ENCODE data around the gene KCND1. TPM values are rescaled to one million over a fixed set of nuclear protein-coding genes. Genes with fewer than 3 reads are reported as not detected.

KCND1 gene
- polyA plus RNA-seq, 1 experiment: 1.2 TPM

DNA sequence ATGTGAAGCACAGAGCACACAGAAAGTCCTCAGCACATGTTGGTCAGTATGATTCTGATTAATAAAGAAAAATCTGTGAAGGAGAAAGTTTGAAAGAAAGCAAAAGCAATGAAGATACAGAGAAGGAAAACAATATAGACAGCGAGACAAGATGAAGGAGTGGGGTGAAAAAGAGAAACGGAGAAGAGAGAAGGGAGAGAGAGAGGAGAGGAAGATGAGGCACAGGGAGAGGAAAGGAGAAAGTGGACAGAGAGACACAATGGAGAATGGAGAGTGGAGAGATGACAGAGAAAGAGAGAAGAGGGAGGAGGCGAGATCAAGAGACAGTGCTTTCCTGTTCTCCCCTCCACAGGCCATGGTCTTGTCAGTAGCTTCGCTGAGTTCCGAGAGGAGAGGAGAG, 3.9 kb upstream of the KCND1 start:
- Histone ChIP-seq H3K9me3 (ENCODE audit: control insufficient read depth, insufficient read depth, low read length) (no peaks in the 10 kb centered on the region), H3K27me3 (ENCODE audit: control insufficient read depth, insufficient read depth, low read length) (no peaks in the 10 kb centered on the region), H3K27ac (ENCODE audit: low read depth, low read length) (no peak overlapping the region), H3K4me3 (ENCODE audit: low read depth, low read length) (no peak overlapping the region)
- CTCF ChIA-PET: no interaction called here
- POLR2A ChIA-PET: interaction anchor here (0.6 kb wide), 1 partner anchor 24 kb away, joined by 3 read pairs; no protein-coding TSS in a partner anchor
- TF ChIP-seq, protein P1, sequence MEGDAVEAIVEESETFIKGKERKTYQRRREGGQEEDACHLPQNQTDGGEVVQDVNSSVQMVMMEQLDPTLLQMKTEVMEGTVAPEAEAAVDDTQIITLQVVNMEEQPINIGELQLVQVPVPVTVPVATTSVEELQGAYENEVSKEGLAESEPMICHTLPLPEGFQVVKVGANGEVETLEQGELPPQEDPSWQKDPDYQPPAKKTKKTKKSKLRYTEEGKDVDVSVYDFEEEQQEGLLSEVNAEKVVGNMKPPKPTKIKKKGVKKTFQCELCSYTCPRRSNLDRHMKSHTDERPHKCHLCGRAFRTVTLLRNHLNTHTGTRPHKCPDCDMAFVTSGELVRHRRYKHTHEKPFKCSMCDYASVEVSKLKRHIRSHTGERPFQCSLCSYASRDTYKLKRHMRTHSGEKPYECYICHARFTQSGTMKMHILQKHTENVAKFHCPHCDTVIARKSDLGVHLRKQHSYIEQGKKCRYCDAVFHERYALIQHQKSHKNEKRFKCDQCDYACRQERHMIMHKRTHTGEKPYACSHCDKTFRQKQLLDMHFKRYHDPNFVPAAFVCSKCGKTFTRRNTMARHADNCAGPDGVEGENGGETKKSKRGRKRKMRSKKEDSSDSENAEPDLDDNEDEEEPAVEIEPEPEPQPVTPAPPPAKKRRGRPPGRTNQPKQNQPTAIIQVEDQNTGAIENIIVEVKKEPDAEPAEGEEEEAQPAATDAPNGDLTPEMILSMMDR (IDR thresholded peaks at IDR 0.05; ENCODE audit: low read depth, low read length): no peak
- DNase-seq (ENCODE audit: low read depth, low spot score): no peak

DNA sequence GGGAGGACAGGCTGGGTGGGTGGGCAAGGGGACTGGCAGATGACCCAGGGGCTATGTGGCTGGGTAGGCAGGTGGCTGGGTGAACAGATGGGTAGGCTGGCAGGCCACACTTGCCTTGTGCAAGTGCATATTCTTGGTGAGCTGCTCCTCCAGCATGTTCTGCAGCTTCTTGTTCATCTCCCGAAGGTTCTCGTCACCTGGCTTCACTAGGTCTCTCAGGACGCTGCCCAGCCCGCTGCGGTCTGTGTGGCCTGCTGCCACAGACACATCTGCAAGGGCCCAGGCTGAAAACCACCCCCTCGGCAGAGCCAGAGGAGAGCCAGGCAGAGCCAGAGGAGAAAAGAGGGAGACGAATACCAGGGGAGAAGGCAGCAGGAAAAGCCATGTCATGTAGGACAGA, 3.4 kb upstream of the KCND1 start:
- Histone ChIP-seq H3K27ac (ENCODE audit: low read depth, low read length) (no peak overlapping the region), H3K4me3 (ENCODE audit: low read depth, low read length) (no peak overlapping the region), H3K9me3 (ENCODE audit: control insufficient read depth, insufficient read depth, low read length) (no peaks in the 10 kb centered on the region), H3K27me3 (ENCODE audit: control insufficient read depth, insufficient read depth, low read length) (no peaks in the 10 kb centered on the region)
- TF ChIP-seq, protein P1 (IDR thresholded peaks at IDR 0.05; ENCODE audit: low read depth, low read length): no peak
- ChIA-PET POLR2A (no interaction called here), CTCF (no interaction called here)
- no peak for DNase-seq (ENCODE audit: low read depth, low spot score)

DNA sequence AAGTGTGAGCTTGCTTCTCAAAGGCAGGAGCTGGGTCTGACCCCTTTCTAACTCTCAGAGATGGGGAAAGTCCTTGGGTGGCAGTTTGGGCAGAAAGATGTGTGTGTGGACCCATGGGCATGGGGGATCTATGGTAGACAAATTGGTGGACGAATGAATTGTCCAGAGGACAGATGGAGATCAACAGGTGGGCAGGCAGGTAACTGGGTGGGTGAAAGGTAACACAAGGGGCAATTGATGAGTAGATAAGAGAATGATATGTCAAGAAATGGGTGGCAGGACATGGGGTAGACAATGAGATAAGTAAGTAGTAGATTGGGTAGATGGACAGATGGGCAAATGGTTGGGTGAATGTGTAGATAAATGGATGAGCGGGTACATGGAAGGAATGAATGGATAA, 2.9 kb upstream of the KCND1 start:
- ChIA-PET CTCF (no interaction called here), POLR2A (no interaction called here)
- Histone ChIP-seq H3K27ac (ENCODE audit: low read depth, low read length) (no peak overlapping the region), H3K4me3 (ENCODE audit: low read depth, low read length) (no peak overlapping the region), H3K9me3 (ENCODE audit: control insufficient read depth, insufficient read depth, low read length) (no peaks in the 10 kb centered on the region; the same call in 1 of the 2 replicates), H3K27me3 (ENCODE audit: control insufficient read depth, insufficient read depth, low read length) (no peaks in the 10 kb centered on the region)
- TF ChIP-seq, protein P1 (IDR thresholded peaks at IDR 0.05; ENCODE audit: low read depth, low read length): no peak
- DNase-seq (ENCODE audit: low read depth, low spot score): no peak

DNA sequence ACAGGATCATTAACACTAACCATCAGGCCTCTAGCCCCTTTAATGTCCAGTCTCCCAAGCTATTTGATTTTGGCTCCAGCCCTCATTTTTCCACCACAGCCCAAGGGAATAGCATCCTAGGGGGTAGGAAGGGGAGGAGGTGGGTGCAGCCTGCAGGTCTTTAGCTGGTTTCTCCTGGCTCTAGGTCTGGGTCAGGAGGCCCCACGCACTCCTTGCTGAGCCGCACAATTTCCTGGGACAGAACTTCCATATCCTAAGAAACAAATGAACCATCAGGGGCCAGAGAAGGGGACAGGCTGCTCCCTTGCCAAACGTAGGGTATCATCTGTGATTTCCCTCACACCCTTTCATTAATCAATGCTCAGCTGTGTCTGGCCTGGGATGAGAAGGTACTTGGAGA, 2.4 kb upstream of the KCND1 start:
- Histone ChIP-seq H3K9me3 (ENCODE audit: control insufficient read depth, insufficient read depth, low read length) (no peaks in the 10 kb centered on the region; the same call in 1 of the 2 replicates), H3K27ac (ENCODE audit: low read depth, low read length) (no peak overlapping the region), H3K4me3 (ENCODE audit: low read depth, low read length) (no peak overlapping the region), H3K27me3 (ENCODE audit: control insufficient read depth, insufficient read depth, low read length) (no peaks in the 10 kb centered on the region)
- DNase-seq (ENCODE audit: low read depth, low spot score): no peak
- ChIA-PET CTCF (no interaction called here), POLR2A (no interaction called here)
- TF ChIP-seq, protein P1 (IDR thresholded peaks at IDR 0.05; ENCODE audit: low read depth, low read length): no peak

DNA sequence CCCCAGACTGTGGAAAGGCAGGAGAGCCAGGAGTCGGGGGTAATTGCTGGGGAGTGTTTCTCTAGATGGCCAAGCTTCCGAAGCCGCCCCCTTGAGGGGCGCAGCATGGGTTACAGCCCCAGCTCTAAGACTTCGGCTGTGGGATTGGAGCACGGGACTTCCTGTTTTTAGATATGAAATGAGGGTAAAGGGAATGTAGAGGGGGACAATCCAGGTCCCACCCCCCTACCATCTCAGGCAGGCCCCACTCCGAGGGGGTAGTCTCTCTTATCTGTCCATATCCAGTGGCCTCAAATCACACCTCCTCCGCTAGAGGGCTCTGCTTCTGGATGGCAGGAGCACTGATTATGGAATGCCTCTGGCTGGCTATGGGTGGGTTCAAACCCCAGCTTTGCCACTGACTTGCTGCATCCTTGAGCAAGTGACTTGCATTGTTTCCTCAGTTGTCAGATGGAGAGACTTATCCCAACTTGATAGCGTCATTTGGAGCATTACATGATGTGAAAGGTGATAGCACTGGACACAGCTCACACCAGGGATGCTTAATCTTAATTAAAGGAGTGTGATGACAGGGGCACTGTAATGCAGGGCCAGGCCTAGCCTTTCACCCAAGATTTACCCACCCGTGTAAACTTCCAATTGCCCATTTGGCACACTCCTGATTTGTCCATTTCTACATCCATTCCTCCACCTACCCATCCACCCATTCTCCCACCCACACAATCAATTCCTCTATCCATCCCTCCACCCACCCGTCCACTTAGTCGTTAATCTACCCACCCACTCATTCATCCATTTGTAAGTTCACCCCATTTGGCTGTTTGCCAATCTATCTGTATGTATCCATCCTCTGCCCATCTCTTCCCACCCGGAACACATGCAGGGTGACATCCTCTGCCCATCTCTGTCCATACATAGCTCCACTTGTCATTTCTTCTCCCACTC, 848 bp upstream of the KCND1 start:
- Histone ChIP-seq H3K27ac (ENCODE audit: low read depth, low read length) (no peak overlapping the region), H3K9me3 (ENCODE audit: control insufficient read depth, insufficient read depth, low read length) (no peaks in the 10 kb centered on the region; the same call in 1 of the 2 replicates), H3K27me3 (ENCODE audit: control insufficient read depth, insufficient read depth, low read length) (no peaks in the 10 kb centered on the region), H3K4me3 (ENCODE audit: low read depth, low read length) (peak overlapping the region; percentile 53)
- ChIA-PET POLR2A (interaction anchor here (1.2 to 3.1 kb wide), 2 partner anchors 14 to 70 kb away, joined by 3 to 9 read pairs; partner anchors contain the start of gene TFE3), CTCF (interaction anchor here (0.6 to 1.9 kb wide), 4 partner anchors 11 to 71 kb away, joined by 3 to 12 read pairs (median 4); partner anchors contain the start of gene TFE3)
- TF ChIP-seq, protein P1 (IDR thresholded peaks at IDR 0.05; ENCODE audit: low read depth, low read length): peak; percentile 59
- DNase-seq (ENCODE audit: low read depth, low spot score): no peak
